SK-N-SH (cell line): ENCODE measurements around the gene PAFAH1B1. TPM values are rescaled to one million over a fixed set of nuclear protein-coding genes. Genes with fewer than 3 reads are reported as not detected.

Source experiments
- CTCF ChIA-PET: fragments of 300-600, 350-600 bp; formaldehyde crosslinking; extraction: SDS; loops from one replicate; lab custom pipeline; 2021; lab: Yijun Ruan, JAX
- POLR2A ChIA-PET: fragments of 350-600 bp; sonication (Branson Sonifier 250); formaldehyde crosslinking; extraction: SDS; loops from one replicate; lab custom pipeline; 2020; ENCODE audit warnings: antibody characterized with exemption, inconsistent platforms; lab: Yijun Ruan, JAX
- DNase-seq: peaks from one replicate; pipeline ENCODE4 v3.0.0; 2012
- H2AFZ ChIP-seq: fragments of 200-600 bp; sonication (generic); 2 replicates; pipeline ENCODE4 v1.8.1; 2016; ENCODE audit warnings: antibody characterized with exemption, mild to moderate bottlenecking, low read depth
- H3F3A ChIP-seq: fragments of 200-600 bp; sonication (generic); replicated peaks from 2 replicates; pipeline ENCODE3; 2016; ENCODE audit warnings: antibody characterized with exemption, mild to moderate bottlenecking; ENCODE audit not compliant: insufficient read depth
- H3K27ac ChIP-seq, 2 experiments: fragments of 200-500 bp in 1 of 2; fragments of 200-600 bp in 1 of 2; sonication (Bioruptor generic) in 1 of 2; sonication (generic), shearing (Covaris generic) in 1 of 2; 2 replicates each; pipeline versions ENCODE4 v1.5.1 to v1.6.1; 2014 to 2016; ENCODE audit warnings: low read depth in 2 of 2, inconsistent platforms in 1 of 2, low read length in 1 of 2, mild to moderate bottlenecking in 1 of 2, mixed read lengths in 1 of 2
- H3K27me3 ChIP-seq: fragments of 200-600 bp; sonication (generic), shearing (Covaris generic); 2 replicates; pipeline ENCODE4 v1.6.1; 2016; ENCODE audit warnings: mixed run types; ENCODE audit not compliant: insufficient read depth
- H3K36me3 ChIP-seq, 2 experiments: fragments of 200-500 bp in 1 of 2; fragments of 200-600 bp in 1 of 2; sonication (Bioruptor generic) in 1 of 2; sonication (generic) in 1 of 2; replicated peaks in 1 of 2; 2 replicates each; pipeline versions ENCODE3 to v1.5.1; 2014 to 2016; ENCODE audit warnings: low read length in 1 of 2, mild to moderate bottlenecking in 1 of 2; ENCODE audit not compliant: insufficient read depth in 2 of 2, control insufficient read depth in 1 of 2
- H3K4me1 ChIP-seq, 2 experiments: fragments of 200-500 bp in 1 of 2; fragments of 200-600 bp in 1 of 2; sonication (Bioruptor generic) in 1 of 2; sonication (generic), shearing (Covaris generic) in 1 of 2; 2 replicates each; pipeline versions ENCODE4 v1.5.1 to v1.6.1; 2014 to 2016; ENCODE audit warnings: low read depth in 1 of 2, low read length in 1 of 2, mixed run types in 1 of 2; ENCODE audit not compliant: insufficient read depth in 2 of 2, control insufficient read depth in 1 of 2
- H3K4me2 ChIP-seq: fragments of 200-600 bp; sonication (generic), shearing (Covaris generic); 2 replicates; pipeline ENCODE4 v1.6.1; 2017; ENCODE audit warnings: mixed run types
- H3K4me3 ChIP-seq, 2 experiments: fragments of 200-500 bp in 1 of 2; fragments of 200-600 bp in 1 of 2; sonication (Bioruptor generic) in 1 of 2; sonication (generic), shearing (Covaris generic) in 1 of 2; 2 replicates each; pipeline versions ENCODE4 v1.5.1 to v1.8.1; 2014 to 2016; ENCODE audit warnings: low read depth in 2 of 2, inconsistent platforms in 1 of 2, low read length in 1 of 2, mild to moderate bottlenecking in 1 of 2, mixed read lengths in 1 of 2, moderate library complexity in 1 of 2
- H3K79me2 ChIP-seq: fragments of 200-600 bp; sonication (generic); 2 replicates; pipeline ENCODE4 v1.8.1; 2017; ENCODE audit warnings: mild to moderate bottlenecking; ENCODE audit not compliant: insufficient read depth
- H3K9ac ChIP-seq: fragments of 200-600 bp; sonication (generic); 2 replicates; pipeline ENCODE4 v1.6.1; 2017; ENCODE audit warnings: mixed run types
- H3K9me2 ChIP-seq: fragments of 200-600 bp; sonication (generic); 2 replicates; pipeline ENCODE4 v1.6.1; 2017; ENCODE audit warnings: mixed run types
- H3K9me3 ChIP-seq: fragments of 200-600 bp; sonication (generic); 2 replicates; pipeline ENCODE4 v1.6.1; 2017; ENCODE audit warnings: mixed run types, mild to moderate bottlenecking, moderate library complexity
- H4K20me1 ChIP-seq: fragments of 200-600 bp; sonication (generic); 2 replicates; pipeline ENCODE4 v1.6.1; 2017; ENCODE audit warnings: mild to moderate bottlenecking, mixed run types; ENCODE audit not compliant: insufficient read depth
- CHD2 ChIP-seq: fragments of 150-350 bp; IDR thresholded peaks from 2 replicates; pipeline ENCODE4 v1.6.1; 2018; ENCODE audit warnings: low read length; ENCODE audit not compliant: partially characterized antibody
- EP300 ChIP-seq, 2 experiments: IDR thresholded peaks; 2 replicates each; pipeline versions ENCODE4 v1.4.0 to v1.6.1; 2012; ENCODE audit warnings: borderline replicate concordance in 1 of 2, low read depth in 1 of 2, low read length in 1 of 2
- FOXJ3 ChIP-seq: sonication (generic); formaldehyde crosslinking; IDR thresholded peaks from 2 replicates; pipeline ENCODE4 v1.5.1; 2020; ENCODE audit warnings: mild to moderate bottlenecking, missing genetic modification reagents
- GABPA ChIP-seq: IDR thresholded peaks from 2 replicates; pipeline ENCODE4 v1.4.0; 2012; ENCODE audit warnings: low read depth, mild to moderate bottlenecking
- JUND ChIP-seq: IDR thresholded peaks from 2 replicates; pipeline ENCODE4 v1.4.0; 2012
- NRF1 ChIP-seq: IDR thresholded peaks from 2 replicates; pipeline ENCODE4 v1.6.1; 2012; ENCODE audit warnings: low read depth, mild to moderate bottlenecking, low read length
- RXRA ChIP-seq: IDR thresholded peaks from 2 replicates; pipeline ENCODE4 v1.4.0; 2012; ENCODE audit warnings: low read depth, mild to moderate bottlenecking, borderline replicate concordance
- TAF1 ChIP-seq: IDR thresholded peaks from 2 replicates; pipeline ENCODE4 v1.6.1; 2012; ENCODE audit warnings: low read depth, mild to moderate bottlenecking, low read length, moderate library complexity, borderline replicate concordance
- TCF12 ChIP-seq: IDR thresholded peaks from 2 replicates; pipeline ENCODE4 v1.4.0; 2012
- YY1 ChIP-seq: IDR thresholded peaks from 2 replicates; pipeline ENCODE4 v1.4.0; 2012; ENCODE audit warnings: low read depth, mild to moderate bottlenecking
- WGBS: methylation state at CpG from one replicate; pipeline ENCODE4 v1.1.6; 2017; ENCODE audit warnings: low lambda C conversion rate; 5-methylcytosine and 5-hydroxymethylcytosine counted together
- polyA plus RNA-seq, 3 experiments: library from polyadenylated mRNA; depleted of rRNA; stranded (reverse); fragments of >200 nt; gene quantifications; 2 replicates each; pipeline ENCODE4 v1.2.3, GENCODE V29; 2012
- TF ChIP-seq, protein P1 (sequence below): IDR thresholded peaks from 2 replicates; pipeline ENCODE4 v1.6.1; 2012; ENCODE audit warnings: mild to moderate bottlenecking, low read depth, low read length, moderate library complexity
- TF ChIP-seq, protein P2 (sequence below): fragments of 150-350 bp; IDR thresholded peaks from 2 replicates; pipeline ENCODE4 v1.6.1; 2017; ENCODE audit warnings: antibody characterized with exemption, low read length, low read depth, borderline replicate concordance
- TF ChIP-seq, protein P3 (sequence below): IDR thresholded peaks from 2 replicates; pipeline ENCODE4 v1.4.0; 2012; ENCODE audit warnings: low read depth, borderline replicate concordance
- TF ChIP-seq, protein P4 (sequence below): fragments of 200-600 bp; sonication (generic); IDR thresholded peaks from 2 replicates; pipeline ENCODE4 v1.6.1; 2017; ENCODE audit warnings: antibody characterized with exemption, mild to moderate bottlenecking, moderate library complexity

PAFAH1B1 gene
- polyA plus RNA-seq, 1 of the 3 experiments (the other 2 are of a cell fraction): 37.3 TPM

DNA sequence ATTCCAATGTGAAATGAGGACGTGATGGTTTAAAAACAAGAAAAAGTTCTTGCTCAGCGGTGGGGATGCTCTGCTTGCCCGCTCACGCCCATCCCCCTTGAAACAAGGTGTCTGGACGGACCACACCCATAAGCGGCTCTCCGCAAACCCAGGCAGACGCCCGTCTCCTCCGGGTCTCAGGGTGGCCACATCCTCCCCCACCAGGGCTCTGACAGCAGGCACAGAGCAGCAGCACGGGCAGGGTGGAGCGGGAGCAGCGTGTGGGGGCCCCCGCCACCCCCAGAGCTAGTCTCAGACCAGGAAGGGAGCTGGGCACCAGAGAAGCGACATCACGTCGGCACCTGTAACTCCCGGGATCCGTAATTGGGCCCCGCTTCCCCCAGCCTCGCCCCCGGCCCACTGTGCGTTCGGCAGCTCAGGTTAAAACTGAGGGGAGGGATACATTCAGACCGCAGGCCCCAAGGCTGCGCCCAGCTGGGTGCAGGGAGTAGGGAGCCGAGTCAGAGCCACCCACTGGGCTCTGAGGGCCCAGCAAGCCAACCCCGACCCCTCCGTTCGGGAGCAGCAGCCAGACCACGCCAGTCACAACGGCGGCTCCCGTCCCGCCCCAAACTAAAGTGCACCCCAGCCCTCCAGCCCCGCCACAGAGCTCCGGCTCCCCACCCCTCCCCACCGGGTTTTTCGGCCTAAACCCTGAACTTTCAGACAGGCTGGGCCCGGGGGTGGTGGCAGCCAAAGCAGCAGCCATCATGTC lies 96.1 kb downstream of the PAFAH1B1 start:
- H3K4me2 ChIP-seq: no peak overlapping the region
- peaks cover 0 to 27% of the 10 kb centered on the region in 2 experiments for H3K36me3 ChIP-seq
- H2AFZ ChIP-seq: no peak overlapping the region
- no peak for TF ChIP-seq YY1
- TF ChIP-seq TCF12: no peak
- TF ChIP-seq, protein P1, sequence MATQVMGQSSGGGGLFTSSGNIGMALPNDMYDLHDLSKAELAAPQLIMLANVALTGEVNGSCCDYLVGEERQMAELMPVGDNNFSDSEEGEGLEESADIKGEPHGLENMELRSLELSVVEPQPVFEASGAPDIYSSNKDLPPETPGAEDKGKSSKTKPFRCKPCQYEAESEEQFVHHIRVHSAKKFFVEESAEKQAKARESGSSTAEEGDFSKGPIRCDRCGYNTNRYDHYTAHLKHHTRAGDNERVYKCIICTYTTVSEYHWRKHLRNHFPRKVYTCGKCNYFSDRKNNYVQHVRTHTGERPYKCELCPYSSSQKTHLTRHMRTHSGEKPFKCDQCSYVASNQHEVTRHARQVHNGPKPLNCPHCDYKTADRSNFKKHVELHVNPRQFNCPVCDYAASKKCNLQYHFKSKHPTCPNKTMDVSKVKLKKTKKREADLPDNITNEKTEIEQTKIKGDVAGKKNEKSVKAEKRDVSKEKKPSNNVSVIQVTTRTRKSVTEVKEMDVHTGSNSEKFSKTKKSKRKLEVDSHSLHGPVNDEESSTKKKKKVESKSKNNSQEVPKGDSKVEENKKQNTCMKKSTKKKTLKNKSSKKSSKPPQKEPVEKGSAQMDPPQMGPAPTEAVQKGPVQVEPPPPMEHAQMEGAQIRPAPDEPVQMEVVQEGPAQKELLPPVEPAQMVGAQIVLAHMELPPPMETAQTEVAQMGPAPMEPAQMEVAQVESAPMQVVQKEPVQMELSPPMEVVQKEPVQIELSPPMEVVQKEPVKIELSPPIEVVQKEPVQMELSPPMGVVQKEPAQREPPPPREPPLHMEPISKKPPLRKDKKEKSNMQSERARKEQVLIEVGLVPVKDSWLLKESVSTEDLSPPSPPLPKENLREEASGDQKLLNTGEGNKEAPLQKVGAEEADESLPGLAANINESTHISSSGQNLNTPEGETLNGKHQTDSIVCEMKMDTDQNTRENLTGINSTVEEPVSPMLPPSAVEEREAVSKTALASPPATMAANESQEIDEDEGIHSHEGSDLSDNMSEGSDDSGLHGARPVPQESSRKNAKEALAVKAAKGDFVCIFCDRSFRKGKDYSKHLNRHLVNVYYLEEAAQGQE: no peak
- TF ChIP-seq CHD2: no peak
- no peak for TF ChIP-seq JUND
- TF ChIP-seq NRF1: no peak
- no peak for TF ChIP-seq FOXJ3 (CRISPR knock-in tag)
- TF ChIP-seq, protein P2, sequence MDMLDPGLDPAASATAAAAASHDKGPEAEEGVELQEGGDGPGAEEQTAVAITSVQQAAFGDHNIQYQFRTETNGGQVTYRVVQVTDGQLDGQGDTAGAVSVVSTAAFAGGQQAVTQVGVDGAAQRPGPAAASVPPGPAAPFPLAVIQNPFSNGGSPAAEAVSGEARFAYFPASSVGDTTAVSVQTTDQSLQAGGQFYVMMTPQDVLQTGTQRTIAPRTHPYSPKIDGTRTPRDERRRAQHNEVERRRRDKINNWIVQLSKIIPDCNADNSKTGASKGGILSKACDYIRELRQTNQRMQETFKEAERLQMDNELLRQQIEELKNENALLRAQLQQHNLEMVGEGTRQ: no peak
- TF ChIP-seq, protein P3, sequence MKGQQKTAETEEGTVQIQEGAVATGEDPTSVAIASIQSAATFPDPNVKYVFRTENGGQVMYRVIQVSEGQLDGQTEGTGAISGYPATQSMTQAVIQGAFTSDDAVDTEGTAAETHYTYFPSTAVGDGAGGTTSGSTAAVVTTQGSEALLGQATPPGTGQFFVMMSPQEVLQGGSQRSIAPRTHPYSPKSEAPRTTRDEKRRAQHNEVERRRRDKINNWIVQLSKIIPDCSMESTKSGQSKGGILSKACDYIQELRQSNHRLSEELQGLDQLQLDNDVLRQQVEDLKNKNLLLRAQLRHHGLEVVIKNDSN: no peak
- TF ChIP-seq GABPA: no peak
- no peak for TF ChIP-seq TAF1
- no peak for TF ChIP-seq EP300 (IDR thresholded peaks at IDR 0.05; ENCODE audit: borderline replicate concordance in 1 of 2, low read depth in 1 of 2, low read length in 1 of 2)
- TF ChIP-seq RXRA: no peak
- TF ChIP-seq, protein P4, sequence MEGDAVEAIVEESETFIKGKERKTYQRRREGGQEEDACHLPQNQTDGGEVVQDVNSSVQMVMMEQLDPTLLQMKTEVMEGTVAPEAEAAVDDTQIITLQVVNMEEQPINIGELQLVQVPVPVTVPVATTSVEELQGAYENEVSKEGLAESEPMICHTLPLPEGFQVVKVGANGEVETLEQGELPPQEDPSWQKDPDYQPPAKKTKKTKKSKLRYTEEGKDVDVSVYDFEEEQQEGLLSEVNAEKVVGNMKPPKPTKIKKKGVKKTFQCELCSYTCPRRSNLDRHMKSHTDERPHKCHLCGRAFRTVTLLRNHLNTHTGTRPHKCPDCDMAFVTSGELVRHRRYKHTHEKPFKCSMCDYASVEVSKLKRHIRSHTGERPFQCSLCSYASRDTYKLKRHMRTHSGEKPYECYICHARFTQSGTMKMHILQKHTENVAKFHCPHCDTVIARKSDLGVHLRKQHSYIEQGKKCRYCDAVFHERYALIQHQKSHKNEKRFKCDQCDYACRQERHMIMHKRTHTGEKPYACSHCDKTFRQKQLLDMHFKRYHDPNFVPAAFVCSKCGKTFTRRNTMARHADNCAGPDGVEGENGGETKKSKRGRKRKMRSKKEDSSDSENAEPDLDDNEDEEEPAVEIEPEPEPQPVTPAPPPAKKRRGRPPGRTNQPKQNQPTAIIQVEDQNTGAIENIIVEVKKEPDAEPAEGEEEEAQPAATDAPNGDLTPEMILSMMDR: no peak
- TF ChIP-seq, all 33 proteins: peak for 0
- Histone ChIP-seq H3K4me3 (no peak overlapping the region), H3K79me2 (no peaks in the 10 kb centered on the region), H3K4me1 (peaks cover 0 to 4% of the 10 kb centered on the region in 2 experiments; a peak in 1 of 4 replicates), H3K9me2 (no peaks in the 10 kb centered on the region), H3K27me3 (no peaks in the 10 kb centered on the region), H4K20me1 (no peaks in the 10 kb centered on the region), H3K27ac (no peak overlapping the region), H3K9me3 (no peaks in the 10 kb centered on the region), H3F3A (peaks cover 24% of the 10 kb centered on the region), H3K9ac (no peak overlapping the region)
- ChIA-PET POLR2A (no interaction called here), CTCF (interaction anchor here (1.0 kb wide), 1 partner anchor 17 kb away, joined by 3 read pairs; no protein-coding TSS in a partner anchor)
- peak; percentile 38 for DNase-seq
- WGBS: 97% methylated on average over 28 of the region's 40 CpGs
